ENCODE results near the gene LPP.

GRCh38 chr3:188825901-188826300 lies 671.9 kb downstream of the LPP start:
- TF ChIP-seq CTCF (IDR thresholded peaks at IDR 0.05; ENCODE audit: low read length) (no peak), EZH2 (IDR thresholded peaks at IDR 0.05; ENCODE audit: borderline replicate concordance, low read length) (no peak)
